ENCODE results near the gene GANC.

GANC gene

DNA sequence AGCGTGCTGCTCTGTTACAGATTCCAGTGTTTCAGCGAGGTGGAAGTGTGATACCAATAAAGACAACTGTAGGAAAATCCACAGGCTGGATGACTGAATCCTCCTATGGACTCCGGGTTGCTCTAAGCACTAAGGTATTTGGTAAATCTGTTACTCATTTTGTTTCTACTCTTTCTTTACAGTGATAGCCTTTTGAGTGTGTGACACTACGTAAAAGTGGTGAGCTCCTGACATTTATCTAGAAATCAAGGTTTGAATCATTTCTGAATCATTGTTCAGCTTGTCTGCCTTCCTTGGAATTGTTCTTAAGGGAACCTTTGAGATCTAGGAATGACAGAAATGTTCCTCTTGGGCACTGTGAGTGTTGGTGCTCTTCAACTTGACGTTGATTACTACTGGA is 75.1 kb downstream of the GANC start:
- DNase-seq (ENCODE audit: low read depth), result no peak

GRCh38 chr15:42349186-42349585 is 76.2 kb downstream of the GANC start:
- DNase-seq (ENCODE audit: low read depth), result no peak

DNA sequence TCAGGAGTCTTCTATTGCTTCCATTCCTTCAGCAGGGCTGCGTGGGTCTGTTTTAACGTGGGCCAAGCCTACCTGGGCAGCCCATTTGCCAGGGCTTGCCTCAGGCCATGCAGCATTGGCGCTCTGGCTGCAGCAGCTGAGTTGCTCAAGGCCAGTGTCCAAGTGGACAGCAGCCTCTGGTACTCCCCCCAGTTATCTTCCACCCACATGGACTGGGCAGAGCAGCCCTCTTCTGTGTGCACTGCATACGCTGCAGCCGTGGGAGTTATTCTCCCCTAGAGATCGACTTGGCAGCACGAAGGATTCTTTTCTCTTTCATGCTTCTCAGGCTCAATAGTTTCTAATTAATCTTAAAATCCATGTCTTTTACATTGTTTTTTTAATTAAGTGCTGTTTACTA is 79.4 kb downstream of the GANC start:
- DNase-seq (ENCODE audit: low read depth), result no peak

DNA sequence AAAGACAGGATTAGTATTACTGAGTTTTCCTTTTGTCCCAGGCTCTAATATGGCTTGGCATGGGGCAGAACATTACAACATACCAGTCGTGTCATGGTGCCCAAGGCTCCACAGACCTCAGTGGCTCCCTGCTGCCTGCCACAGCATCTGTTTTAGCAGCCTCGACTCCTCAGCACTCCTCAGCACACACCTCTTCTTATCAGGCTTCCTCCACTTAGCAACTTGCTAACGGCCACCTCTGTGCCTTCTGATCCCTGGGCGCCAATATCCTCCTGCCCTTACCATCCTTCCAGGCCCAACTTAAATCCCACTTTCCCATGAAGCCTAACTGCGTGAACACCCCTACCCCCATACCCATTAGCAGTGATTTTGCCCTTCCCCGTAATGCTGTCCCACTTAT is 80.1 kb downstream of the GANC start:
- DNase-seq (ENCODE audit: low read depth), result no peak

DNA sequence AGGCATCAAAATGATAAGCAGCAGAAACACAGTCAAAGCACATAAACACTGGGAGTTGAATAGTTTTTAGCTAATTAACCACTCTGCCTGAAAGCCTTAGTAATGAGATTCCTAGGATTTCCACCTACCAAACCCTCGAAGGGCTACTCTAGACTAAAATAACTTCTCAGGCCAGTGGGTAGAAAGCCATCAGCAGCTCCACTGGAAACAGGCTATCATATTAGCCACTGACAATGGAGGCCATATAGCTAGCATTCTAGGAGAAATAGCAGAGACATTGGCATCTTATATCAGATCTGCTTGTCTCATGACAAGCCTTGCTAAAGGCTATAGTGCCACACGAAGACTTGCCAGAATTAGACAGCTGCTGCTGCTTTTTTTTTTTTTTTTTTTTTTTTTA is 81.8 kb downstream of the GANC start:
- no peak for DNase-seq (ENCODE audit: low read depth)

GRCh38 chr15:42355291-42355690 is 82.3 kb downstream of the GANC start:
- no peak for DNase-seq (ENCODE audit: low read depth)

- DNase-seq (ENCODE audit: low read depth), result no peak
Measured at GRCh38 chr15:42356851-42357250, 83.8 kb downstream of the GANC start.

DNA sequence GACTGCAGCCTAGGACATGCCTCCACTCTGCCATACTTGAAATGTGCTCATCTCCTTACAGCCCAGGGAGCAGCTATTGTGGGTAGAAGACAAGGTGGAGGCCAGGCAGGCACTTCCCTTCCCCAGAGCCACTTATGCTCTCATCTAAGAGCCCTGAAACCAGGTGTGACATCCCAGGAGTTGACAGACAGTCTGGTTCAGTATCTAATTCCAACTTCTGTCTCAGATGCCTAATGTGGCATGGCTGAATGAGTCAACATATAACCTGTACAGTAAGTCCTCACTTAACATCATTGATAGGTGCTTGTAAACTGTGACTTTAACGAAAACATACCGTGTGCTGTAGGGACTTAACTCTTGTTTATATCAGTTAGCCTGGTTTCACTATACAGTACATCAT is 85.1 kb downstream of the GANC start:
- no peak for DNase-seq (ENCODE audit: low read depth)

GRCh38 chr15:42359249-42359648 is 86.2 kb downstream of the GANC start, which contains the start of gene CAPN3:
TSS of gene CAPN3 (plus strand) at chr15:42359501. CDS start at chr15:42359806, 305 bp downstream.
- DNase-seq (ENCODE audit: low read depth), result no peak

- no peak for DNase-seq (ENCODE audit: low read depth)
Measured at GRCh38 chr15:42359985-42360384, 87.0 kb downstream of the GANC start.

DNA sequence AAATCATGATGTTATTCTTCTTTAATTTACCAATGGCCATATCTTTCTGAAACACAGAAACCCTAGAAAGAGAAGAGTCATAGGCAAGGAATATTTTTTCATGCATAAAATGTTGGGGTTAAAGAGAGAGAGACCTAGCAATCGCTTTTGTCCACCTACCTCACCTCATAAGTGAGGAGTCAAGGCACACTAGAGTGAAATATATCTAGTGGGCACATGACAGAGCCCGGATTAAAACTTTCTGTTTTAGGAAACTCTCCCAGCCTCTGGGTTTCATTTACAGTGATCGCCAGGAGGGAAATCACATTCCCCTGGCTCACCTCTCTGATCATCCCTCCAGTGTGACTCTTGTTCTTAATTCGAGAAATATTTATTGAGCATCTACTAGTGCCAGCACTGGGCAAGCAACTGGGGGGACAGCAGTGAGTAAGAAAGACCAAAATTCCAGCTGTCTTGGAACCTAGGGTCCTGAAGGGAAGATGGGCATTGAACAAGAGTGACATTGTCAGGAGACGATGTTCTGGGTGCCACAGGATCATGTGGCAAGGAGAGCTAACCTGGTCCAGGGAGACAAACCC is 87.6 kb downstream of the GANC start:
- no peak for DNase-seq (ENCODE audit: low read depth)

DNA sequence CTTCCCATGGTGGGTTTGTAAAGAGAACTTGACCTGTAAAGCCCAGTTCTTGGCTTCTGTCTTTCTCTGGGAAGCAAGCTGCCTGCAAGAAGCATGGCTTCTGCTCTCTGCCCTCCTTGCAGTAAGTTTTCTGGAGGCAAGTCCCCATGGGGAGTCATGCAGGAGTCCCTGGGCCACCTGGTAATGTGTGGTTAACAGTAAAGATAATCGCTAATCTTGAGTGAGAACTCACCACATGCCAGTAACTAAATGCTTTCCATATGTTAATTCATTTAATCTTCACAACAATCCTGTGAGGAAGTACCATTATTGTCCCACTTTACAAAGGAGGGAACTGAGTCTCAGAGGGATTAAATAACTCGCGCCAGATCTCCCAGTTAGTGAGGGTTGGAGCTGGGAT is 90.5 kb downstream of the GANC start:
- DNase-seq (ENCODE audit: low read depth), result no peak

GRCh38 chr15:42363942-42364341 is 90.9 kb downstream of the GANC start:
- DNase-seq (ENCODE audit: low read depth), result no peak

- DNase-seq (ENCODE audit: low read depth), result no peak
Measured at GRCh38 chr15:42364529-42364928, 91.5 kb downstream of the GANC start.

DNA sequence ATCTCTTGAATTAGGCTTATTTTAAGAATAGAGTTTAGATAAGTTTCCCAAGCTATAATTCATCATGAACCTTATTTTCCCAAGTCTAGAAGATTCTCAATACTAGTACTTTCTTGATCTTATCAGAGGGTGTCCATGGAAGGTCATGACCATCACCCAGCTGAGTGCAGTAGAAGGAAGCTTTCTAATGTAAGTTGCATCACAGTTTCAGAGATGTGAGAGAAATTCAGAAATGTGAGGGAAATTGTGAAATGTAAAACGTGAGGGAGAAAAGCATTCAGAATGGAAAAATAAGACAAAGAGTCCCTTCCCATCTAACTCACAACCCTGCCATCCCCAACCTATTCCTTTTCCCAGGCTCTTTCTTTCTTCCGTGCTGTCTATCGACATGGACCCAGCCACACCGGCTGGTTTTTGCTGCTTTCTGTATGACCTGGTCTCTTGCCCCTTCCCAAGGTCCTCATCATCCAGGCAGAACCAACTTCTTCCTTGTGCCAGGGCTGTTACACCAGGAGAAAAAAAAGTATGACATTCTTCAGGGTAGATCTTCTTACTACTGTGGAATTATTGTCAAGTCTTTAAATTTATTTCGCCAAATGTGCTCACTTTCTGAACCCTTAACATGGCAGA is 93.0 kb downstream of the GANC start:
- DNase-seq (ENCODE audit: low read depth), result no peak

DNA sequence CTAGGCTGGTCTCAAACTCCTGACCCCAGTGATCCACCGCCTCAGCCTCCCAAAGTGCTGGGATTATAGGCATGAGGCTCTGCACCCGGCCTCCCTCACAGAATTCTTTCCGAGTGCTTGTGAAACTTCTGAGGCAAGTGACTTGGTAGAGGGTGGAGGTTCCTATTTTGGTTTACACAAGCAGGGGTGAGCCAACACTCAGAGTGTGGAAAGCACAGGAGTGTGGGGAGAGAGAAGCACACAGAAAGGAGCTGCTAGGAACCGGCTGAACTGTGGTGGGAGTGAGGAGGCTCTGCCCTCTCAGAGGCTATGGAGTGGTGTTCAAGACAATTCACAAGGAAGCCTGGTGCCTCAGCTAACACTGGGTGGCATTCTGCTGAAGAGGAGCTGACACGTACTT is 94.0 kb downstream of the GANC start:
- no peak for DNase-seq (ENCODE audit: low read depth)

DNA sequence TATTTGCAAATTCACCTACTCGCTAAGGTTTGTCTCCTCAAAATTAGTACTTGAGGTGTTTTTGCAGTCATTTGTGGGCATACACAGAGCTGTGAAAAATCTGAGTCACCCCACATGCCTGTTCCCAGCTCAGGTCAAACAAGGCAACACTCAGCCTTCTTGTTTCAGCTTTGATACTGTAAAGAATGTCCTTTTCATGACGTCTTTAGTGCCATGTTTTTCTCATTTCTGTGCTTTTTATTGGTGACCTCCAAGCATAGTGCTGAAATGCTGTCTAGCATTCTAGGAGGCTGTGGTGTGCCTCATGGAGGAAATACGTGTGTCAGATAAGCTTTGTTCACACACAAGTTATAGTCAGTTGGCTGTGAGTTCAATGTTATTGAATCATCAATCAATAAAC is 95.1 kb downstream of the GANC start:
- no peak for DNase-seq (ENCODE audit: low read depth)

- no peak for DNase-seq (ENCODE audit: low read depth)
Measured at GRCh38 chr15:42371096-42371495, 98.1 kb downstream of the GANC start.

DNA sequence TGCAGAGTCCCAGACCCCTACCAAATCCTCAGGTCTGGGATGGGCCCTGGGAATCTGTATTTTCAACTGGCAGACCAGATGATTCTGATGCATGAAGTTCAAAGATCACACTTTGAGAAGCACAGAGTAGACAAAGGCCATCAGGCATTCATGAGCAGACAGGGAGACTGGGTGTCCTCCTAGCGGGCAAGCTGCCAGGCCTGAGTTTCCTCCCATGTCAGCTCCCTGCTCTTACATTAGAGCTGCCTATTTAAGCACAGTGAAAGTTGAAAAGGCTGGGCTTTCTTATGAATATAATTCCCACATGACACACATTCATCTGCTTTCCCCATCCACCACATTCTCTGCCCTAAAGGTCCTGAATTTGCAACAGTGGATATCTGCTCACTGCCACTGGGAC is 100.3 kb downstream of the GANC start:
- no peak for DNase-seq (ENCODE audit: low read depth)

- DNase-seq (ENCODE audit: low read depth), result no peak
Measured at GRCh38 chr15:42373936-42374335, 100.9 kb downstream of the GANC start.

DNA sequence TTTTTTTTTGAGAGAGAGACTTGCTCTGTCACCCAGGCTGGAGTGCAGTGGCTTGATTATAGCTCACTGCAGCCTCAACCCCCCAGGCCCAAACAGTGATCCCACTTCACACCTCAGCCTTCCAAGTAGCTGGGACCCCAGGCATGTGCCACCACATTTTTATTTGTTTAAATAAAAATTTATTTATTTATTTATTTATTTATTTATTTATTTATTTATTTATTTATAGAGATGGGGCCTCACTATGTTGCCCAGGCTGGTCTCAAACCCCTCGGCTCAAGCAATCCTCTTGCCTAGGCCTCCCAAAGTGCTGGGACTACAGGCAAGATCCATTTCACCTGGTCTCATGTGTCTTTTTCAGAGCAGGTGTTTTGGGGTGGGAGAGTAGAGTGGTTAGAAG is 101.8 kb downstream of the GANC start:
- no peak for DNase-seq (ENCODE audit: low read depth)

DNA sequence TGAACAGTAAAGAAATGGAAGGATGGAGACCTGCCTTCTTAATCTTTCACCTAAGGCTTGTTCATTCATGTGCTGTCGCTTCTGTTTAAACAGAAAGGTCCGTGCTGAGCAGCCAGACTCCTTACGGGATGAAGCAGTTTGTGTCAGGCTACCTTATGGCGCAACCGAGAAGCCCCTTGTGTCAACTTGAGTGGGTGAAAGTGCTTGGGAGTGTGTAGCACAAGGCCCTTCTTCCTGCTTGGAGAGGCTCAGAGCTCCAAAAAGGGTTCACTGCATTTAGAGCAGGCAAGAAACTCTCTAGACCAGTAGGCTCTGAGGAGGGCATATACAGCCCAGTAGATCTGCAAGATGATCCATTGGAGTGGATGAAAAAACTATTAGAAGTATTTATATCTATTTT is 102.3 kb downstream of the GANC start:
- DNase-seq (ENCODE audit: low read depth), result no peak

DNA sequence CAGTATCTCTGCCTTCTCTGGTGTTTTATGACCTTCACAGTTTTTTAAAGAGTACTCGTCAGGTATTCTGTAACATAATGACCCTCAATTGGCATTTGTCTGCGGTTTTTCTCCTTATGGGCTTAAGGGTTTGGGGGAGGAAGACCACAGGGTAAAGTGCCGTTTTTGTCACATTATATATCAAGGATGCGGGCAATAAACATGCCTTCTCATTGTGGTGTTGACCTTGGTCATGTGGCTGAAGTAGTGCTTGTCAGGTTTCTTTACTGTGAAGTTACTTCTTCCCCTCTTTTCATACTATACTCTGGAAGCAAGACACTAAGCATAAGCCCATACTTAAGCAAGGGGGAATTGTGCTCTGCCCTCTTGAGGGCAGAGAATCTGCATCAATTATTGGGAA is 102.9 kb downstream of the GANC start:
- DNase-seq (ENCODE audit: low read depth), result no peak

GRCh38 chr15:42378011-42378410 is 105.0 kb downstream of the GANC start:
- DNase-seq (ENCODE audit: low read depth), result no peak
